Measurements from ENCODE around the gene MYG1.

DNA sequence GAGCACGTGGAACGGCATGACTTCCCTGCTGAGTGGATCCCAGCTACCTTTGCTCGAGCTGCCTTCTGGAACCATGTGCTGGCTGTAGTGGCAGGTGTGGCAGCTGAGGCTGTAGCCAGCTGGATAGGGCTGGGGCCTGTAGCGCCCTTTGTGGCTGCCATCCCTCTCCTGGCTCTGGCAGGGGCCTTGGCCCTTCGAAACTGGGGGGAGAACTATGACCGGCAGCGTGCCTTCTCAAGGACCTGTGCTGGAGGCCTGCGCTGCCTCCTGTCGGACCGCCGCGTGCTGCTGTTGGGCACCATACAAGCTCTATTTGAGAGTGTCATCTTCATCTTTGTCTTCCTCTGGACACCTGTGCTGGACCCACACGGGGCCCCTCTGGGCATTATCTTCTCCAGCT lies 46.2 kb upstream of the MYG1 start:
- TF ChIP-seq, protein P1, sequence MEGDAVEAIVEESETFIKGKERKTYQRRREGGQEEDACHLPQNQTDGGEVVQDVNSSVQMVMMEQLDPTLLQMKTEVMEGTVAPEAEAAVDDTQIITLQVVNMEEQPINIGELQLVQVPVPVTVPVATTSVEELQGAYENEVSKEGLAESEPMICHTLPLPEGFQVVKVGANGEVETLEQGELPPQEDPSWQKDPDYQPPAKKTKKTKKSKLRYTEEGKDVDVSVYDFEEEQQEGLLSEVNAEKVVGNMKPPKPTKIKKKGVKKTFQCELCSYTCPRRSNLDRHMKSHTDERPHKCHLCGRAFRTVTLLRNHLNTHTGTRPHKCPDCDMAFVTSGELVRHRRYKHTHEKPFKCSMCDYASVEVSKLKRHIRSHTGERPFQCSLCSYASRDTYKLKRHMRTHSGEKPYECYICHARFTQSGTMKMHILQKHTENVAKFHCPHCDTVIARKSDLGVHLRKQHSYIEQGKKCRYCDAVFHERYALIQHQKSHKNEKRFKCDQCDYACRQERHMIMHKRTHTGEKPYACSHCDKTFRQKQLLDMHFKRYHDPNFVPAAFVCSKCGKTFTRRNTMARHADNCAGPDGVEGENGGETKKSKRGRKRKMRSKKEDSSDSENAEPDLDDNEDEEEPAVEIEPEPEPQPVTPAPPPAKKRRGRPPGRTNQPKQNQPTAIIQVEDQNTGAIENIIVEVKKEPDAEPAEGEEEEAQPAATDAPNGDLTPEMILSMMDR (IDR thresholded peaks at IDR 0.05): no peak
- no peak for TF ChIP-seq POLR2A (IDR thresholded peaks at IDR 0.05)

Measured in ovary (tissue), 3 donors.